HepG2 (cell line): ENCODE measurements around the gene UBTF.
"Not testable (repeated sequence)": the region's sequence is repeated elsewhere in the genome, so short reads cannot be mapped to it uniquely, and the experiment has no call there.

ENCODE experiments used
- EZH2 ChIP-seq: conservative IDR thresholded peaks from 2 replicates; pipeline ENCODE4 v1.6.1; 2012; ENCODE audit warnings: mild to moderate bottlenecking, low read depth, low read length, moderate library complexity
- IKZF4 ChIP-seq: sonication (generic); formaldehyde crosslinking; IDR thresholded peaks from 2 replicates; pipeline ENCODE4 v1.5.1; 2020; ENCODE audit warnings: borderline replicate concordance, mild to moderate bottlenecking, low read depth, missing genetic modification reagents; ENCODE audit errors: not compliant biosample characterization
- POLR2A ChIP-seq, 2 experiments: IDR thresholded peaks; 2 replicates each; pipeline ENCODE4 v1.6.1; 2011; ENCODE audit warnings: low read depth in 2 of 2, low read length in 2 of 2, mild to moderate bottlenecking in 1 of 2, moderate library complexity in 1 of 2; ENCODE audit not compliant: insufficient read depth in 1 of 2
- SMAD1 ChIP-seq: sonication (generic); formaldehyde crosslinking; IDR thresholded peaks from 2 replicates; pipeline ENCODE4 v1.4.0; 2020; ENCODE audit warnings: missing genetic modification reagents, low read depth, mild to moderate bottlenecking, borderline replicate concordance
- ZNF124 ChIP-seq: sonication (generic); formaldehyde crosslinking; IDR thresholded peaks from 2 replicates; pipeline ENCODE4 v1.4.0; 2020; ENCODE audit warnings: missing genetic modification reagents
- ZNF432 ChIP-seq: sonication (generic); formaldehyde crosslinking; IDR thresholded peaks from 2 replicates; pipeline ENCODE4 v1.5.0; 2020; ENCODE audit warnings: missing genetic modification reagents, mild to moderate bottlenecking, borderline replicate concordance
- TF ChIP-seq, protein P1 (sequence below): sonication (generic); formaldehyde crosslinking; IDR thresholded peaks from 2 replicates; pipeline ENCODE4 v1.4.0; 2020; ENCODE audit warnings: low read depth, missing genetic modification reagents

GRCh38 chr17:44237886-44238285, 18.4 kb upstream of the UBTF start:
- TF ChIP-seq EZH2; SMAD1; IKZF4 (CRISPR knock-in tag); POLR2A (IDR thresholded peaks at IDR 0.05; ENCODE audit: insufficient read depth in 1 of 2, low read depth in 2 of 2, low read length in 2 of 2); ZNF124 (CRISPR knock-in tag); ZNF432 (CRISPR knock-in tag): not testable (repeated sequence)
- TF ChIP-seq, protein P1, sequence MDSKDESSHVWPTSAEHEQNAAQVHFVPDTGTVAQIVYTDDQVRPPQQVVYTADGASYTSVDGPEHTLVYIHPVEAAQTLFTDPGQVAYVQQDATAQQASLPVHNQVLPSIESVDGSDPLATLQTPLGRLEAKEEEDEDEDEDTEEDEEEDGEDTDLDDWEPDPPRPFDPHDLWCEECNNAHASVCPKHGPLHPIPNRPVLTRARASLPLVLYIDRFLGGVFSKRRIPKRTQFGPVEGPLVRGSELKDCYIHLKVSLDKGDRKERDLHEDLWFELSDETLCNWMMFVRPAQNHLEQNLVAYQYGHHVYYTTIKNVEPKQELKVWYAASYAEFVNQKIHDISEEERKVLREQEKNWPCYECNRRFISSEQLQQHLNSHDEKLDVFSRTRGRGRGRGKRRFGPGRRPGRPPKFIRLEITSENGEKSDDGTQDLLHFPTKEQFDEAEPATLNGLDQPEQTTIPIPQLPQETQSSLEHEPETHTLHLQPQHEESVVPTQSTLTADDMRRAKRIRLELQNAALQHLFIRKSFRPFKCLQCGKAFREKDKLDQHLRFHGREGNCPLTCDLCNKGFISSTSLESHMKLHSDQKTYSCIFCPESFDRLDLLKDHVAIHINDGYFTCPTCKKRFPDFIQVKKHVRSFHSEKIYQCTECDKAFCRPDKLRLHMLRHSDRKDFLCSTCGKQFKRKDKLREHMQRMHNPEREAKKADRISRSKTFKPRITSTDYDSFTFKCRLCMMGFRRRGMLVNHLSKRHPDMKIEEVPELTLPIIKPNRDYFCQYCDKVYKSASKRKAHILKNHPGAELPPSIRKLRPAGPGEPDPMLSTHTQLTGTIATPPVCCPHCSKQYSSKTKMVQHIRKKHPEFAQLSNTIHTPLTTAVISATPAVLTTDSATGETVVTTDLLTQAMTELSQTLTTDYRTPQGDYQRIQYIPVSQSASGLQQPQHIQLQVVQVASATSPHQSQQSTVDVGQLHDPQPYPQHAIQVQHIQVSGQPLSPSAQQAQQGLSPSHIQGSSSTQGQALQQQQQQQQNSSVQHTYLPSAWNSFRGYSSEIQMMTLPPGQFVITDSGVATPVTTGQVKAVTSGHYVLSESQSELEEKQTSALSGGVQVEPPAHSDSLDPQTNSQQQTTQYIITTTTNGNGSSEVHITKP (CRISPR knock-in tag) = not testable (repeated sequence)
